GM19043 (cell line): Measurements from ENCODE around the gene NMRAL1.

Experiments used
- ATAC-seq: cut with Tn5 transposase; IDR thresholded peaks from one replicate; pipeline ENCODE4 v1.9.1; 2021; ENCODE audit warnings: low read depth; ENCODE audit not compliant: unreplicated experiment

NMRAL1 gene

DNA sequence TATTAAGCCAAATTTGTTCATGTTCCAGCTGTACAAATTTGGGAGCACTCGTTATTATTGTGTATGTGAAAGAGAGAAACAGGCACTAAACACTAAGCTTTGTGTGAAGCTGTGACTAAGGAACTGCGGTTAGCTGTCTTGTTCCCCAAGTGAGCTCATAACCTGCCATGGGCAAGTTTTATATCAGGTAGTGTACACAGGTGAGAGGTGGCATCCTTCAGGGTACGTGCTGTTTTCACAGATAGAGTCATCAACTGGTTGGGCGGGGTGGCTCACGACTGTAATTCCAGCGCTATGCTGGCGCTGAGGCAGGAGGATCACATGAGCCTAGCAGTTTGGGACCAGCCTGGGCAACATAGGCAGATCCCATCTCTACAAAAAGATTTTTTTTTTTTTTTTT, 45.9 kb downstream of the NMRAL1 start:
- no peak for ATAC-seq

DNA sequence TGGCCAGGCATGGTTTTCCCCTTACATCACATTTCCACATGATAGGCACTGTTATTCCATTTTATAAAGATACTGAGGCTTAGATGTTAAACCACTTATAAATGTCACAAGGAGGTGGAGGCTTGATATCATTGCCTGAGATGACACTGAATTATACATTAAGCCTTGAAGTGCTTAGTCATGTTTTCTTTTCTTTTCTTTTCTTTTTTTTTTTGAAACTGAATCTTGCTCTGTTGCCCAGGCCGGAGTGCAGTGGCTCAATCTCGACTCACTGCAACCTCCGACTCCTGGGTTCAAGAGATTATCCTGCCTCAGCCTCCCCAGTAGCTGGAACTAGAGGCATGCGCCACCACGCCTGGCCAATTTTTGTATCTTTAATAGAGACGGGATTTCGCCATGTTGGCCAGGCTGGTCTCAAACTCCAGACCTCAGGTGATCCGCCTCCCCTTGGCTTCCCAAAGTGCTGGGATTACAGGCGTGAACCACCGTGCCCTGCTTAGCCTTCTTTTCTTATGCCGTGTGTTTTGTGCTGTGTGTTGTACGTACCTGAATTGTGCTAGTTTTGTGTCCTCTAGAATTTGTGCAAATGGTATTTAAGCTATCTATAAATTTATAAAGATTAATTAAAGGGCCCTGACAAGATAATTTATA, 47.6 kb downstream of the NMRAL1 start:
- ATAC-seq, result no peak

DNA sequence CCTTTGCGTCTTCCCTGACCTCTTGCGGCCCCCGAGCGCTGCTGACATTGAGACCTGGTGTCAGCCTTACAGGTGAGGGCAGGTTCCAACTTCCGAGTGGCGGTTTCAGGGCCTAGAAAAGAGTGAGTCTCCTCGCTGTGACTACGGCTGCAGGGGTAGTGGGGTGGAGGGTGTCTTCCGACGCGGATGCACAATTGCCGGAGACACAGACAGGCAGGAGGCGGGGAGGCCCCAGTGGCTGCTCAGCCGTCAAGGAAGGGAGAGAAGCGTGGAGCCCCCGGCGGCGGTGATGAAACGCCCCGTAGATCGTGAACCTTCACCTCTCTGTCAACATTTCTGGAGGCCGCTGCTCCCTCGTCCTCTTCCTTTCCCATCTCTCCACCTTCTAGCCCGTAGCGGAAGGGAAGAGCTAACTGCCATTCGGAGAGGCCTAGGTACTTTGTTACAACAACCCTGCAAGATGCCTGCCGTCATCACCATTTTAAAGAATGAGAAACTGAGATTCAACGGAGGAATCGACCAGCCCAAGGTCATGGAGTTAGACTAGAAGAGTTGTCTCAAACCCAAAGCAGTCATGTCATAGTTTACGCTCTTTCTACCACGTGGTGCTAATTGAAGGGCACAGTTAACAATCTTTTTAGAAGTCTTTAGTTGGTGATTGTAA, 48.3 kb downstream of the NMRAL1 start:
- ATAC-seq, result peak; percentile 27

DNA sequence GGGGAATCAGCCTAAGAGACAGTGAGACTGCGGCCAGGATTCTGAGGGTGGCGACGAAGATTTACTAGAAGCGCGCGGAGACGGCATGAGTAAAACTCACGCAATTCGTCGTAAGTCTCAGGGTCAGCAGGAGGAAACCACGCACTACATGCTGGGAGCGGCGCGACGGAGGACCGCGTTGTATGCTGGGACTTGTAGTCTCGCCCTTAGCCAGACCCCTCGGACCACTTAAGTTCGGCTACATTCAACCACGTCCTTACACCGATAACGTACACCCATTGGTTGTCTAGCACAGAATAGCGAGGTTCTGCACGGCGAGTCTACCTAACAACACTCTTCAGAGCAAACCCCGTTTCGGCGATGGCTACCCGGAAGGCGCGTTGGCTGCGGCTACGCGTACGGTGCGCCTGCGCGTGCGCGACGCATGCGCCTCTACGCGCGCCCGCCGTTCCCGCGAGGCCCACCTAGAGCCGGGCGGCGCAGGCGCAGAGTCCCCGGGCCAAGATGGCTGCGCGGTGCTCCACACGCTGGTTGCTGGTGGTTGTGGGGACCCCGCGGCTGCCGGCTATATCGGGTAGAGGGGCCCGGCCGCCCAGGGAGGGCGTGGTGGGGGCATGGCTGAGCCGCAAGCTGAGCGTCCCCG, 48.9 kb downstream of the NMRAL1 start, which contains the start of gene DNAJA3:
Gene DNAJA3, plus strand, starts transcription at position 491 of the 643 bp plus-strand sequence. Its CDS starts 14 bp downstream, at position 505.
- ATAC-seq, result peak; percentile 86

DNA sequence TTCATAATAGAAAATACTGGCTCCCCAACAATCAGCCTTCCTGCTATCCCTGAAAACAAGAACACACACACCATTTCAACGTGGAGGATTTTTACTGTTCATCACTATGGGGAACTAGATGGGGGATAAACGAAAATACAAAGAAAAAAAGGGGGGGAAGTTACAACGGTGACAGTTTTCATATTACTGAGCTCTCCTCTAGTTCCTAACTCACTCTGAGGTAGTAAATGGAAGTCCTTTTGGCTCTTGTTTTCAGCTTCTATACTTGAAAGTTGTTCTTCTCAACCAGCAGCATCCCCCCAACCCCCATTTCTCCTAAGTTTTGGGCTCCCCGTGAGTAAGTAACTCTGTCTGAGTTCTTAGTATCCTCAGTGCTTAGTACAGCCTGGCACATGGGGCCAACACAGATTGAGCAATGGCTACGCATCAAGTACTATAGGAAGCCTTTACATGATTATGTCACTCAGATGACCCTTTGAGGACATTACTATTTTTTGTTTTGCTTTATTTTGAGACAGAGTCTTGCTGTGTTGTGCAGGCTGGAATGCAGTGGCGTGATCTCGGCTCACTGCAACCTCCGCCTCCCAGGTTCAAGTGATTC, 53.8 kb downstream of the NMRAL1 start:
- ATAC-seq, result no peak

DNA sequence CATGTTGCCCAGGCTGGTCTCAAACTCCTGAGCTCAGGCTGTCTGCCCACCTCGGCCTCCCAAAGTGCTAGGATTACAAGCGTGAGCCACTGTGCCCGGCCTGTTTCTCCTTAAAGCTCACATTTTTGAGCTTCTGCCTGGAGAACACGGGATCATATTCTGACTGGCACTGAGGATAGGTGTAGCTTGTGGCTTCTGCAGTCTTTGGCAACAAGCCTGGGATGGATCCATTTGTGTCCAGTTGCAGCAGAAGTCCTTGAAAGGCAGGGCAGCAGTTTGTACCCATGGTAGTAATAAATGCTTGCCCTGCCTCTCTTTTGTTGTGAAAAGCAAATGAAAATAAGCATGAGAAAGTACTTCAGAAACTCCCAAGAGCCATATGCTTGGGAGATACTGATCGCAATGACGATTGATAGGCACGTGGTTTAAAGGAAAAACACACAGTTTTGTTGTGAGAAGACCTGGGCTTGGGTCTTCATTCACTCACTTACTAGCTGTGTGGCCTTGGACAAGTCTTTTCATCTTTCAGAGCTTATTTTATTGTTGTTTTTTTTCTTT, 54.9 kb downstream of the NMRAL1 start:
- ATAC-seq, result no peak

DNA sequence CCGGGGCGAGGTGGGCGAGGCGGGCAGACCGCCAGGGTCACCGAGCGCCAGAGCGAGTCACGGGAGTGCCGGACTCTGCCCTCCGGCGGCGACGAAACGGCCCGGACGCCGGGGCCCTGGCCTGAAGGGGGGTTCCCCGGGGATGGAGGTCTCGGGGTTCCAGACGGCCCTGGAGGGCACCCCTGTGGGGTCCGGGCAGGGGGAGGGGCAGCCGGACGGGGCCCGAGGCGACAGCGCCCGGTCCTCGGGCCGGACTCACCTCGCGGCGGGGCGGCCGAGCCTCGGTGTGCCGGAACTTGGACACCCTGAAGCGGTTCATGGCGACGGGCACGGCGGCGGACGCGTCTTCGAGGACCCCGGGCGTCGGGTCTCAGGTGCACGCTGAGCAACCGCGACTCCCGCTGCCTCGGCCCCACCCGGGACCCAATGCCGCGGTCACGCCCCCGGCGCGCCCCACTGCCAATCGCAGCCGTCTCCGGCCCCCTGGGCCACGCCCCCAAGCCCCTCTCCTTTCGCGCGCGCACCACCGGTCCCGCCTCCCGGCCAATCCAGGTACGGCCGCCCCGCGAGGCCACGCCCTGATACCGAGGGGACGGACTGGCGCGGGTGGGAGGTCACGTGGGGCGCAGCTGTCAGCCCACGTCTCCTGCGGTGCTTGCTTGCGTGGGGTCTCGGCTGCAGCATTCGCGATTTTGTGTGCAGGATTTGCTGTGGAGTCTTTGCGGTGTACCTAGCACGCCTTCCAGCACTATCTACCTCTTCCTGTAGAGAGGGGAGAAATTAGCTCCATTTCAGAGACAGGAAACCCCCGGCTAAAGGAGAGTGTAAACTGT, 58.0 kb downstream of the NMRAL1 start, which contains the start of gene CORO7:
Gene CORO7, minus strand, starts transcription at position 397 of the 833 bp plus-strand sequence. Its CDS starts 78 bp downstream, at position 319.
- ATAC-seq, result peak; percentile 55

DNA sequence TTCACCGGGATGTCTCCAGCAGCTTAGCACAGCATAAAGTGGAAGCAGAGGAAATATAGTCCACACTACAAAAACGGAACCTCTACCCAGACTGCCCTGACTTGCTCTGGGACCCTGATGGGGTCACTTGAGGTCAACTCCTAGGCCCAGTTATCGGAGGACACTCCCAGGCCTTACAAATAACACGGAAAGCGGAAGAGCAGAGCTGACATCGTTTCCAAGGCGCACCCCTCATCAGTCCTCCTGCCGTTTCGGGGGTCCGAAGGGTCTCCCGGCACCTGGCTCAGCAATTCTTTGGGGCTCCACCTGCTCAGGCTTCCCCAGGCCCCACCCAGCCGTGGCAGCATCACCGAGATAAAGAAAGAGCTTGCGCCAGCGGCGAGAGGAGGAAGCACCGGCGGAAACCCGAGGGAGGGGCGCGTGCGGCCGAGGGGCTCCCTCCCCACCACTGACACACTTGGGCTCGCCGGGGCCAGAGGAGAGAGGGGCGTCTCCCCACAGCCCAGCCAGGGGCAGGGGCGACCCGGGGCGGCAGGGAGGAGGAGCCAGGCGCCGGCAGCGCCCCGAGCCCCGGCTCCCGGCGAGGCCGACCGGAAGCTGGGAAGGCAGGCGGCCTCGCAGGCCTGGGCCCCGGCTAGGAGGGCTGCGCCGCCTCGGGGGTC, 58.8 kb downstream of the NMRAL1 start:
- ATAC-seq, result no peak

DNA sequence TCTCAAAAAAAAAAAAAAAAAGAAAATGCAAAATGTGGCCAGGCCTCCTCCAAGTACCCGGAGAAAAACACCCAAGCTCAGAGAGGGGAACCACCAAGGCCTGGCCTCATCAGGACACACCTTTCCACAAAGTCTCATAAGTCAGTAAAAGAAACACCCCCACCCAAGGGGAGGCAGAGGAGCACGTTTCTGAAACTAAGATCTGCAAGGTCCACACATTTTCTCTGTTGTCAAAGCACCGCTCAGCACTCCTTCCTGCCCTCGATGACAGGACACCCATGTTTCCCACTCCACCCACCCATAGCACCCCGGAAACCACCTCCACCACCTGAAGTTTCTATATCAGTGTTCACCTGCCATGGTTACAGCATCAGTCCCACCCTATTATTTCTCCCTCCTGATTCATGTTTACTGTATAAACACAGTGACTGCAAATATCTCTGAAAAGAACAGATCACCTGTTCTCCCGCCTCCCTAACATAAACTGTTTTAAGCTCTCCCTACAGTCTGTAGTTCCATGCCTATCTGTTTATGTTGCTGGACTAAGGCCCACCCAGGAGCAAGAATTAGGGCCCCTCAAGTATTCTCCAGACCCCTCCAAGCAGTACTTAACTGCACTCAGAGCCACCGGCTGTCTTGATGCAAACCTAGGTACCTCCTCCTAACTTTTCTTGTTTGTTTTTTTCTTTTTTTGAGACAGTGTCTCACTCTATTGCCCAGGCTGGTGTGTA, 60.1 kb downstream of the NMRAL1 start:
- peak; percentile 66 for ATAC-seq

DNA sequence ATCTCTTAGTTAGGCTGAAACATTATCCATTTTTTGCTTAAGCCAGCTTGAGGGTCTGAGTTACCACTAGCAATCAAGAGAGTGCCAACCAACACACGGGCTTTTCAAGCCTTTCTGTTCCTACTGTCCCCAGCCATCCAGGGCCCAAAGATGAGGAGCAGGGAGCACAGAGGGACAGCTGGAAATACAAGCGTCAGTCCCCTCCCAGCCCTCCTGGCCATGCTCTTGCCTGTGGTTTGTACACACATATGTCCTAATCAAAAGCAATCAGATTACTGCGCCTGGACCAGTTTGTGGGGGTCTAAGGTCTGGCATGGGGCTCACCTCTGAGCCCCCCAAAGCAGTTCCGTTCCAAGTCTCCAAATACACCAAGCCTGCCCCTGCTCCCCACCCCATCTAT, 61.6 kb downstream of the NMRAL1 start:
- ATAC-seq, result no peak

DNA sequence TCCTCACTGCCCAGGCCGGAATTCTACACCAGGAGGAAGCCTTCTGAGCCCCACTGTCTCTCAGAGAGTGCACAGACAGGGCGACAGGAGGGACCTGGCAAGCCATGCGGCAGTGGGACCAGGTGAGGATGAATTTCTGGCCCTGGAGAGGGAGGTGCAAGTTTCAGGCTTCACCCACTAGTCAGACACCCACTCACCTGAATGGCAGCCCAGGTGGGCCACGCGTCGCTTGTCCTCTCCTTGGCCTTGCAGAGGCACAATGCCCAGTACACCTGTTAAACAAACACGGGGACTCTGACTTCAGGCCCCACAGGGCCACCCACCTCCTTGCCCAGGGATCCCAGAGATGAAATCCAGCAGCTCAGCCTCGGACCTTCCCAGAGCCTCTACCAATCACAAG, 62.3 kb downstream of the NMRAL1 start:
- no peak for ATAC-seq
